Fibroblast of skin of abdomen (primary cell): ENCODE results near the gene NAV2.
A peak's percentile ranks its signal among the peaks of the same experiment; 100 is the strongest.
"Not testable (repeated sequence)": the region's sequence is repeated elsewhere in the genome, so short reads cannot be mapped to it uniquely, and the experiment has no call there.

ENCODE experiments used
- DNase-seq: peaks from one replicate; pipeline ENCODE4 v3.0.0-alpha.2; 2013

Gene NAV2

DNA sequence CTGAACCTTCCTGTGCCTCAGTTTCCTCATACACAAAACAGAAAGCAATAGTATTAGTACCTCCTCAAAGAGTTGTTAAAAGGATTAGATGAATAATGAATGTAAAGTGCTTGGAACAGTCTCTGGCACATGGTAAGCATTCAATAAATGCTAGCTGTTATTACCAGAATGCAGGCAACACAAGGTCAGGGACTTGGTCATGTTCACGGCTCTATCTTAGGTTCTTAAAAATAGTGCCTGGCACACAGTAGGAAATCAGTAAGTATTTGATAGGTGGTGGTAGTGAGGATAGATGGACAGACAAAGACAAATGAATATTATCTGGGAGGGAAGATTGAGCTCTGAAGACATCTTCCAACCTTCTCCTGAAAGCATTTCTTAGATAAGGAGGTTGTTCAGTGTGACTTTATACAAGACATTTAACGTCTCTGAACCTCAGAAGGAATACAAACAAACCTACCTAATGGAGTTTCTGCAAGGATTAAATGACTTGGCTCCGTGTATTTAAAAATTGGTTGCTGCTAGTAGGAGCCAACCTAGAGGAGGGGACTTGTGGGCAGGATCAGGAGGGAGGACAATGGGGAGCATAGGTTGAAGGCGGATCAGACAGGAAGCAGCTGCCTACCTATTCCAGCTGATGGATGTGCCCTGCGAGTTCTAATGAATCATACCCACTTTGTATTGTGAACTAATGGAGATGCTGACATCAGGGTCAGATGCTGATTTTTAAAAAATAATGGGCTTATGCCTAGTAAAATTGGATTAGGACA, 353.6 kb downstream of the NAV2 start:
- DNase-seq: no peak

DNA sequence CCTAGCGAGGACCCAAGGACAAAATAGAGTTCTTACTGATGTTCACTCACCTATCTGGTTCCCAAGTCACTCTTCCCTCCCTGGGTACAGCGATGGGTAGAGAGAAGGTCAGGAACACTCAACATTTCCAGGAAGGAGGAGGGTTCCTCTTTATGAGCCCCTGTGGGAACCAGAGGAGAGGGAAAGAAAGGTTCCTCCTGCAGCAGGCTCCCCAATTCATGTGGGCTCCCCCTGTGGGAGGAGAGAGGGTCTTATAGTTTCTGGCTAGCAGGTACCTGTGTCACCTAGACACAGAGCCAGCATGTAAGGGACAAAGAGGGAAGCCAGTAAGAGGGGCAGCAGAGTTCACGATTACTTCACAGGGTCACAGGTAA, 354.1 kb downstream of the NAV2 start:
- no peak for DNase-seq

- DNase-seq: no peak
These were observed 355.0 kb downstream of the NAV2 start for GRCh38 chr11:20067665-20068064.

GRCh38 chr11:20068691-20069090, 356.1 kb downstream of the NAV2 start:
- DNase-seq: no peak

GRCh38 chr11:20070459-20070858, 357.8 kb downstream of the NAV2 start:
- no peak for DNase-seq

- no peak for DNase-seq
These were observed 363.0 kb downstream of the NAV2 start for GRCh38 chr11:20075627-20076026.

DNA sequence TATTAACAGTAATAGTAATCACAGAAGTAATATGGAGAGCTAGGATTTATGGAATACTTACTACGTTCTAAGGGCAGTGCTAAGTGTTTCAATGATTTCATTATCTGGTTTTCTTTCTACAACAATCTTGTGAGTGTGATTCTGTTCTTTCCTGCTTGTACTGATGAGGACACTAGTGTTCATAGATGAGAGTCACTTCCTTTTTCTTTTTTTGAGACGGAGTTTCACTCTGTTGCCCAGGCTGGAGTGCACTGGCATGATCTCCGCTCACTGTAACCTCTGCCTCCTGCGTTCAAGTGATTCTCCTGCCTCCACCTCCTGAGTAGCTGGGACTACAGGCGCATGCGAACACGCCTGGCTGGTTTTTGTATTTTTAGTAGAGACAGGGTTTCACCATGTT, 366.2 kb downstream of the NAV2 start:
- DNase-seq: no peak

GRCh38 chr11:20080032-20080685, 367.5 kb downstream of the NAV2 start:
- no peak for DNase-seq

- DNase-seq: no peak
These were observed 368.7 kb downstream of the NAV2 start for GRCh38 chr11:20081336-20081735.

GRCh38 chr11:20083877-20084276, 371.2 kb downstream of the NAV2 start:
- DNase-seq: not testable (repeated sequence)

GRCh38 chr11:20084921-20085814, 372.5 kb downstream of the NAV2 start:
- no peak for DNase-seq

DNA sequence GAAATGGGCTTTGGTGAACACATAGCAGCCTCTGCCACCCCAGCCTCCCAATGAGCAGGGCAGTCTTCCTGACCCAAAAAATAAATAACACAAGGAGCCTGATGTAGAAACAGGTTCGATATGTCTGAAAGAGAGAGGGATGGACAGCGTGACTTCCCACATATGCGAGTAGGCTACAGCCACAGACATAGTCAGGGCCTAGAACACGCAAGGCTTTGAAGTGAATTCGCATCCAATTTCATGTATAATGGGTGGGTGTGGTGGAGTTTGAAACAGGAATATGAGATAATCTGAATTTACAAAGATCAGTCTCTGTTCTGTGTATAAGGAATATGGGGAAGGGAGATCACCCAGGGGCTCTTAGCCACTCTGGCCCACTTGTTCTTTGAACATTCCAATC, 373.3 kb downstream of the NAV2 start:
- DNase-seq: no peak

DNA sequence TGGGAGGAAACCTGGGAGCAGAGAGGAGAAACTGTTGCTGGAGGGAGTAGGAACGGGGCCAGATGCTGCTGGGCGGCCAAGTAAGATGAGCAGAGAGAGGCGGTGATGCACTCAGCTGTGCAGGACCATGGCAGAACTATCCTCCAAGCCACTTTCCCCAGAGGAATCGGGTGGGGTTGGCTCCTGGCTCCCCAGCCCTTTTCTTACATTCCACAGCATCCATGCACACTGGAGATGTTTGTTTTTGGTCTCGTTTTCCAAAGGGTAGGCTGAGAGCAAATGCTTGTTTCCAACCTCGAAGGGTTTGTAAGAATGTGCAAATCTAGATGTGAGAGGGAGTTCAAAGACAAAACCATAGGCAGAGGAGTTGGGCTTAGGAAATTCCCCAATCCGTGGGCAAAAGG, 374.5 kb downstream of the NAV2 start:
- peak; percentile 80 for DNase-seq

- no peak for DNase-seq
These were observed 376.0 kb downstream of the NAV2 start for GRCh38 chr11:20088397-20089225.

DNA sequence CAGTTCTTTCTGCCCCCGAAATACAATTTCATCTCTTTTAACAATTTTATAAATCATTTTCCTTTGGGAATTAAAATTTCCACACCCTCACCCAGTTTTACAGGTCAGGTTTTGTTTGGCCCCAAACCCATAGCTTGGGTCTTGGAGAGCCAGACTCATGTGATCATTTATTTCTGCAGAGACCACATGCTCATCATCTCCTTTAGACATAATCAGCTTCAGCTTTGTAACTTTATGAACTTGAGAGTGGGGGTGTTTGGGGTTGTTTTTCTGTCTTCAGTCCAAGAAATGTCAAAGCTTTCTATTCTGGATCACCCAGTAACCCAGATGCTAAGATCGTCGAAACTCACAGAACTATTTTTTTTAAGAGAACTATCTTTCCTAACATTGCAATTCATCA, 376.7 kb downstream of the NAV2 start:
- no peak for DNase-seq

DNA sequence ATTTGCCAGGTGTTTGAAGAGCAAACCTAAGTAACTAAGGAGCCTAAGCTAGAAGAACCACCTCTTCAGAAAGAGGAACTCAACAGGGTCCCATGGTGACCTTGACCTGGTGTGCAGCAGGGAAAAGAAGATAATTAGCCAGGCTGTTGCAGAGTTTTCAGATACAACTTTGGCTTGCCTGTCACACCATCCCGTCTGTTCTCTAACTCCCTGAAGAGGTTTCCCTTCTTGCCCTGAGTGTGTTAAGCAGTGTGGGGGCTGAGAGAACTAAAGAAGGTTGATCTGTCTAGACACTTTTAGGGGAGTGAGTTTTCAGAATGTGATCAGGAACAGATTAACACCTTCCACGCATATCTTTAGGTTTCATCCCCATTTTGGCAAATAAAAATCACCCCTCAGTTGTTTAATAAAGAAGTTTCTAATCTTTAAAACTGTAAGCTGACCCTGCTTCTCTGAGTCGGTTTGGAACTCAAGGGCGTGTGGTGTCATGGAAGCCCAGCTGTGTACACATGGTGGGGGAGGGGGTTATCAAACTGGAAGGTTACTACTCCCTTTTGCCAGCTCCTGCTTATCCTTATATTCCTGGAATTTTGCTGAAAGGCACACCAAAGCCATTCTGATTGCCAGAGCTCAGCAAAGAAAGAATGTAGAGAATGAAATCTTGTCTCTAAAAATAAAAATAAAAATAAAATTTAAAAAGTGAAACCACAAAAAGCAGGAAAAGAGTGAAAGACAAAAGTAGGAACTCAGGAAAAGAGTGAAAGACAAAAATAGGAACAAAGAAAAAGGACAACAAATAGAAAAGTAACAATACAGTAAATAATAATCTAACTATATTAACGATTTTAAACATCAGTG, 377.4 kb downstream of the NAV2 start:
- DNase-seq: peak; percentile 53

DNA sequence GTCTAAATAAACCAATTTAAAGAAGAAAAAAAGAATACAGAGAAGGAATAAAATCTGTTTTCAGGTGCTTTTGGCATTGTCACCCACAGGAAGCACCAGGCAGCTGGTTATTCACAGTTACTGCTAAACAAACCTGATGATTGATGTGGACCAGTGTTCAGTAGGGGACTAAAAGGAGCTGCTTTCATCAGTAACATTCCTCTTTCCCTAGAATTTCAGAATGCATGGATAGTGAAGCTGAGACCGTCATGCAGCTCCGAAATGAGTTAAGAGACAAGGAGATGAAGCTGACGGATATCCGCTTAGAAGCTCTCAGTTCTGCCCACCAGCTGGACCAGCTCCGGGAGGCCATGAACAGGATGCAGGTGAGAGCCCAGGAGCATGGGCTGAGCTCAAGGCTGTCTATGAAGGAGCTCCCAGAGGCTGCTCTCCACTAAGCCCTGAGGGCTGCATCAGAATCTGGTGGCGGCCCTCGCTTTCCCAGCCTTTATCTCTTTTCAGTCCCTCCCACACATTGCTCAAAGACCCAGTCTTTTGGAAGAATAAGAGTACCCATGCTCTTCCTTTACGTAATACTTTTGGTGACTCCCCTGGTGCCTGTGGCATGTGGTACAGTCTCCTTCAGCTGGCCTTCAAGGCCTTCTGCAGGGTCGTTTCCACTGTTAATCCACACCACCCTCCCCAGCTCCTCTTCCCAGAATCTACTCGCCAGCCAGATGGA, 378.2 kb downstream of the NAV2 start:
- no peak for DNase-seq

- DNase-seq: peak; percentile 72
These were observed 381.1 kb downstream of the NAV2 start for GRCh38 chr11:20093775-20094174.

DNA sequence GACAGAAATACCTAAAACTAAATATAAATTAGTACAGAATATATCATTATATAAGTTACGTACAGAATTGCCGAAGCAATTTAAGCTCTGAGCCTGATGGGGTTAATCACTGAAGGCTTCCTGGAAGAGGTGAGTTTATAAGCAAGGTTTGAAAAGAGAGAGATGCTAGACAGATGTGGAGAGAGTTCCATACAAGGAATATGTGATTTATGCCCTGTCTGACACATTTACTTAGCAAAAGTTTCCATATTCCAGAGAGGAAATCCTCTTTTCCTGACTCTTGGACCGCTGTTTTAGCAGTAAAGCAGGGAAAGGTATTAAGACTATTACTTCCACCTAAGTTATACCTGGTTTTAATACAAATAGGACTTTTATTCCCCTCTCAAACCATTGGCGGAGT, 382.6 kb downstream of the NAV2 start:
- no peak for DNase-seq

- DNase-seq: peak; percentile 98
These were observed 384.9 kb downstream of the NAV2 start for GRCh38 chr11:20097319-20098221.
